ENCODE results near the gene CNKSR3.
A peak's percentile ranks its signal among the peaks of the same experiment; 100 is the strongest.

CNKSR3 gene

GRCh38 chr6:154448448-154449096 lies 61.9 kb downstream of the CNKSR3 start:
- DNase-seq, result peak; percentile 47

- DNase-seq, result peak; percentile 88
These were observed 62.5 kb downstream of the CNKSR3 start for GRCh38 chr6:154447954-154448353.

GRCh38 chr6:154446984-154447383 lies 63.5 kb downstream of the CNKSR3 start:
- no peak for DNase-seq

- no peak for DNase-seq
These were observed 65.1 kb downstream of the CNKSR3 start for GRCh38 chr6:154445417-154445816.

GRCh38 chr6:154441995-154442310 lies 68.5 kb downstream of the CNKSR3 start:
- DNase-seq, result no peak

- DNase-seq, result no peak
These were observed 70.0 kb downstream of the CNKSR3 start for GRCh38 chr6:154440422-154441043.

- DNase-seq, result no peak
These were observed 70.5 kb downstream of the CNKSR3 start for GRCh38 chr6:154440022-154440421.

- DNase-seq, result no peak
These were observed 71.5 kb downstream of the CNKSR3 start for GRCh38 chr6:154438882-154439415.

- DNase-seq, result no peak
These were observed 75.0 kb downstream of the CNKSR3 start for GRCh38 chr6:154435400-154435945.

- DNase-seq, result no peak
These were observed 75.8 kb downstream of the CNKSR3 start for GRCh38 chr6:154434662-154435061.

- DNase-seq, result no peak
These were observed 76.8 kb downstream of the CNKSR3 start for GRCh38 chr6:154433477-154434241.

GRCh38 chr6:154432533-154433476 lies 77.7 kb downstream of the CNKSR3 start:
- no peak for DNase-seq

GRCh38 chr6:154430481-154430919 lies 80.0 kb downstream of the CNKSR3 start:
- DNase-seq, result no peak

- no peak for DNase-seq
These were observed 80.8 kb downstream of the CNKSR3 start for GRCh38 chr6:154429711-154430110.

GRCh38 chr6:154428897-154429296 lies 81.6 kb downstream of the CNKSR3 start:
- no peak for DNase-seq

- no peak for DNase-seq
These were observed 83.0 kb downstream of the CNKSR3 start for GRCh38 chr6:154427446-154427845.

GRCh38 chr6:154426997-154427396 lies 83.5 kb downstream of the CNKSR3 start:
- no peak for DNase-seq

GRCh38 chr6:154425034-154425433 lies 85.5 kb downstream of the CNKSR3 start:
- no peak for DNase-seq

GRCh38 chr6:154414021-154414813 lies 96.3 kb downstream of the CNKSR3 start:
- no peak for DNase-seq

- DNase-seq, result no peak
These were observed 98.2 kb downstream of the CNKSR3 start for GRCh38 chr6:154412106-154412820.

GRCh38 chr6:154411076-154411475 lies 99.4 kb downstream of the CNKSR3 start:
- no peak for DNase-seq

All from NCI-H748 treated with DMSO at 0.1 percent for 48 hours (cell line).